OCI-LY7 (cell line): ENCODE measurements around the gene APCDD1. TPM values are rescaled to one million over a fixed set of nuclear protein-coding genes. Genes with fewer than 3 reads are reported as not detected.
A peak's percentile ranks its signal among the peaks of the same experiment; 100 is the strongest.

ENCODE experiments used
- BruUV-seq: library from RNA; stranded (reverse); fragments of 400-500 nt; replicated peaks from 2 replicates; lab custom pipeline; 2021; lab: Mats Ljungman, UMichigan
- CTCF ChIA-PET: fragments of 300-600 bp; sonication (Branson Sonifier 250); formaldehyde crosslinking; loops from one replicate; lab custom pipeline; 2022; ENCODE audit warnings: antibody characterized with exemption; ENCODE audit not compliant: unreplicated experiment; lab: Charles Lee
- POLR2A ChIA-PET: fragments of 300-600 bp; sonication (Branson Sonifier 250); formaldehyde crosslinking; loops from one replicate; lab custom pipeline; 2022; ENCODE audit warnings: antibody characterized with exemption; lab: Charles Lee
- DNase-seq: peaks from one replicate; pipeline ENCODE4 v3.0.0-alpha.2; 2015; ENCODE audit warnings: low spot score
- H2AFZ ChIP-seq: fragments of 200-600 bp; sonication (generic), shearing (Covaris generic); 2 replicates; pipeline ENCODE4 v1.6.1; 2014; ENCODE audit warnings: mild to moderate bottlenecking, antibody characterized with exemption, low read length, moderate library complexity
- H3K27ac ChIP-seq: fragments of 200-600 bp; sonication (generic); 2 replicates; pipeline ENCODE4 v1.5.1; 2014; ENCODE audit warnings: mixed run types, low read depth, mild to moderate bottlenecking, moderate library complexity, low read length, inconsistent platforms; ENCODE audit not compliant: poor library complexity, severe bottlenecking
- H3K36me3 ChIP-seq: fragments of 200-600 bp; sonication (generic); 2 replicates; pipeline ENCODE4 v1.6.1; 2014; ENCODE audit warnings: mild to moderate bottlenecking, antibody characterized with exemption, low read length, moderate library complexity, mixed read lengths; ENCODE audit not compliant: insufficient read depth
- H3K4me1 ChIP-seq: fragments of 200-600 bp; sonication (generic); 2 replicates; pipeline ENCODE4 v1.5.1; 2014; ENCODE audit warnings: mild to moderate bottlenecking, low read length; ENCODE audit not compliant: insufficient read depth, poor library complexity, severe bottlenecking
- H3K4me2 ChIP-seq: fragments of 200-600 bp; sonication (generic); 2 replicates; pipeline ENCODE4 v1.6.1; 2014; ENCODE audit warnings: mild to moderate bottlenecking, low read length
- H3K4me3 ChIP-seq: fragments of 200-600 bp; sonication (generic); 2 replicates; pipeline ENCODE4 v1.5.1; 2014; ENCODE audit warnings: mild to moderate bottlenecking, low read depth, low read length; ENCODE audit not compliant: poor library complexity, severe bottlenecking
- H3K79me2 ChIP-seq: fragments of 200-600 bp; sonication (generic); 2 replicates; pipeline ENCODE4 v1.6.1; 2016; ENCODE audit warnings: low read depth, mild to moderate bottlenecking, low read length, moderate library complexity, mixed read lengths; ENCODE audit not compliant: insufficient read depth
- H3K9me2 ChIP-seq: fragments of 200-600 bp; sonication (generic); 2 replicates; pipeline ENCODE4 v1.6.1; 2016; ENCODE audit warnings: mild to moderate bottlenecking, low read length, mixed read lengths; ENCODE audit not compliant: insufficient read depth
- H3K9me3 ChIP-seq: fragments of 200-600 bp; sonication (generic); 2 replicates; pipeline ENCODE4 v1.6.1; 2014; ENCODE audit warnings: mild to moderate bottlenecking, mixed run types, low read length, mixed read lengths
- H4K20me1 ChIP-seq: fragments of 200-600 bp; sonication (generic); 2 replicates; pipeline ENCODE4 v1.6.1; 2014; ENCODE audit warnings: mild to moderate bottlenecking, antibody characterized with exemption, low read length, moderate library complexity, mixed read lengths; ENCODE audit not compliant: insufficient read depth
- CTCF ChIP-seq: fragments of 200-600 bp; sonication (generic); conservative IDR thresholded peaks from 2 replicates; pipeline ENCODE4 v1.5.1; 2014; ENCODE audit warnings: mild to moderate bottlenecking, antibody characterized with exemption, low read length, moderate library complexity, mixed read lengths
- EZH2phosphoT487 ChIP-seq: fragments of 200-600 bp; sonication (generic); IDR thresholded peaks from 2 replicates; pipeline ENCODE4 v1.6.1; 2018; ENCODE audit warnings: low read depth, borderline replicate concordance, mild to moderate bottlenecking, mixed run types, antibody characterized with exemption, low read length, moderate library complexity, mixed read lengths
- intact Hi-C: fragments of 100-400 bp; cut with micrococcal nuclease; formaldehyde crosslinking; loops from one replicate; pipeline ENCODE4 v1.10.0; 2022; ENCODE audit not compliant: unreplicated experiment
- total RNA-seq, 2 experiments: library from RNA; depleted of rRNA in 1 of 2; stranded (reverse); fragments of >200 nt in 1 of 2; shearing (Covaris generic) in 1 of 2; gene quantifications; 2 replicates each; pipeline ENCODE4 v1.2.3, GENCODE V29; 2014 to 2022

The APCDD1 gene
- total RNA-seq, 2 experiments from 2014 or later, result not detected

- BruUV-seq, result no TSS peak
- Histone ChIP-seq H3K36me3 (no peaks in the 10 kb centered on the region), H3K27ac (peak overlapping the region; percentile 74), H3K4me3 (peak overlapping the region; percentile 14), H4K20me1 (no peaks in the 10 kb centered on the region), H3K79me2 (no peaks in the 10 kb centered on the region), H3K4me1 (peaks cover 58% of the 10 kb centered on the region), H3K9me2 (no peaks in the 10 kb centered on the region), H3K4me2 (peak overlapping the region; percentile 51), H2AFZ (peak overlapping the region; percentile 90), H3K9me3 (no peaks in the 10 kb centered on the region)
- ChIA-PET POLR2A (interaction anchor here (0.7 to 1.5 kb wide), 10 partner anchors 8 to 383 kb away, joined by 3 to 12 read pairs (median 3); no protein-coding TSS in a partner anchor), CTCF (interaction anchor here (0.6 to 2.2 kb wide), 5 partner anchors 8 to 113 kb away, joined by 3 to 8 read pairs (median 3); no protein-coding TSS in a partner anchor)
- TF ChIP-seq EZH2phosphoT487 (no peak), CTCF (peak; percentile 47; the same call in 1 of the 2 replicates)
- no peak for DNase-seq
- intact Hi-C loops, result no loop called here
Observed at GRCh38 chr18:10482363-10482984, 28.0 kb downstream of the APCDD1 start.

GRCh38 chr18:10482985-10483949 lies 28.8 kb downstream of the APCDD1 start:
- Histone ChIP-seq H4K20me1 (no peaks in the 10 kb centered on the region), H3K4me3 (peak overlapping the region; percentile 14), H3K4me1 (peaks cover 56% of the 10 kb centered on the region), H2AFZ (peak overlapping the region; percentile 90), H3K27ac (peak overlapping the region; percentile 74), H3K4me2 (peak overlapping the region; percentile 51), H3K79me2 (no peaks in the 10 kb centered on the region), H3K9me3 (no peaks in the 10 kb centered on the region), H3K36me3 (no peaks in the 10 kb centered on the region), H3K9me2 (no peaks in the 10 kb centered on the region)
- TF ChIP-seq CTCF (no peak), EZH2phosphoT487 (no peak)
- POLR2A ChIA-PET, result interaction anchor here (0.7 to 1.5 kb wide), 9 partner anchors 8 to 270 kb away, joined by 3 to 12 read pairs (median 3); partner anchors contain the start of gene NAPG
- BruUV-seq, result no TSS peak
- peak; percentile 81 for DNase-seq
- CTCF ChIA-PET, result interaction anchor here (0.6 to 2.2 kb wide), 9 partner anchors 7 to 1830 kb away, joined by 3 to 8 read pairs (median 3); no protein-coding TSS in a partner anchor
- intact Hi-C loops, result no loop called here
